KBM-7 (cell line): ENCODE results near the gene MADD.

Experiments used
- DNase-seq: peaks from one replicate; pipeline ENCODE4 v3.0.0-alpha.2; 2015
- in situ Hi-C: fragments of 300-500 bp; cut with MboI; formaldehyde crosslinking; loops from 2 replicates; pipeline ENCODE4 v1.14.3; 2020; ENCODE audit warnings: low sequenced_read_pairs, low pct_unique_long_range_greater_than_20kb, mixed read lengths

Gene MADD

GRCh38 chr11:47361419-47361818 lies 91.5 kb downstream of the MADD start:
- no peak for DNase-seq
- in situ Hi-C loops, result no loop called here

- in situ Hi-C loops, result no loop called here
- no peak for DNase-seq
Measured at GRCh38 chr11:47366020-47366490, 96.1 kb downstream of the MADD start.

GRCh38 chr11:47369676-47370075 lies 99.7 kb downstream of the MADD start:
- no peak for DNase-seq
- in situ Hi-C loops, result no loop called here

GRCh38 chr11:47372422-47372821 lies 102.5 kb downstream of the MADD start:
- in situ Hi-C loops, result no loop called here
- DNase-seq, result no peak

GRCh38 chr11:47373876-47374719 lies 104.2 kb downstream of the MADD start:
- in situ Hi-C loops, result no loop called here
- DNase-seq, result peak; percentile 74

- no peak for DNase-seq
- in situ Hi-C loops, result no loop called here
Measured at GRCh38 chr11:47374720-47375019, 104.7 kb downstream of the MADD start.

GRCh38 chr11:47375020-47375419 lies 105.1 kb downstream of the MADD start:
- in situ Hi-C loops, result no loop called here

GRCh38 chr11:47375546-47376085 lies 105.7 kb downstream of the MADD start:
- in situ Hi-C loops, result no loop called here
- no peak for DNase-seq

More at GRCh38 chr11:47375020-47375419, 105.1 kb downstream of the MADD start:
- DNase-seq, result no peak

GRCh38 chr11:47376107-47376524 lies 106.2 kb downstream of the MADD start:
- no peak for DNase-seq
- in situ Hi-C loops, result no loop called here

- in situ Hi-C loops, result no loop called here
- peak; percentile 76 for DNase-seq
Measured at GRCh38 chr11:47376525-47377371, 106.8 kb downstream of the MADD start.

- DNase-seq, result peak; percentile 33
- in situ Hi-C loops, result no loop called here
Measured at GRCh38 chr11:47377571-47378009, 107.7 kb downstream of the MADD start.

GRCh38 chr11:47378010-47378835 lies 108.3 kb downstream of the MADD start, which contains the start of gene SPI1:
Gene SPI1, minus strand, starts transcription at chr11:47378547. Its CDS starts 194 bp downstream, at chr11:47378353.
- in situ Hi-C loops, result no loop called here
- peak; percentile 93 for DNase-seq

- in situ Hi-C loops, result no loop called here
- no peak for DNase-seq
Measured at GRCh38 chr11:47378836-47379170, 108.9 kb downstream of the MADD start.

GRCh38 chr11:47379317-47379716 lies 109.4 kb downstream of the MADD start:
- DNase-seq, result no peak
- in situ Hi-C loops, result no loop called here
